ENCODE results near the gene ISG15. TPM values are rescaled to one million over a fixed set of nuclear protein-coding genes. Genes with fewer than 3 reads are reported as not detected.

ISG15 gene
- total and polyA plus RNA-seq, 9 of the 15 experiments (the other 6 are each of a cell fraction or from before 2014, with no cell fraction given): 0.40 to 58.3 (median 12.2) TPM

DNA sequence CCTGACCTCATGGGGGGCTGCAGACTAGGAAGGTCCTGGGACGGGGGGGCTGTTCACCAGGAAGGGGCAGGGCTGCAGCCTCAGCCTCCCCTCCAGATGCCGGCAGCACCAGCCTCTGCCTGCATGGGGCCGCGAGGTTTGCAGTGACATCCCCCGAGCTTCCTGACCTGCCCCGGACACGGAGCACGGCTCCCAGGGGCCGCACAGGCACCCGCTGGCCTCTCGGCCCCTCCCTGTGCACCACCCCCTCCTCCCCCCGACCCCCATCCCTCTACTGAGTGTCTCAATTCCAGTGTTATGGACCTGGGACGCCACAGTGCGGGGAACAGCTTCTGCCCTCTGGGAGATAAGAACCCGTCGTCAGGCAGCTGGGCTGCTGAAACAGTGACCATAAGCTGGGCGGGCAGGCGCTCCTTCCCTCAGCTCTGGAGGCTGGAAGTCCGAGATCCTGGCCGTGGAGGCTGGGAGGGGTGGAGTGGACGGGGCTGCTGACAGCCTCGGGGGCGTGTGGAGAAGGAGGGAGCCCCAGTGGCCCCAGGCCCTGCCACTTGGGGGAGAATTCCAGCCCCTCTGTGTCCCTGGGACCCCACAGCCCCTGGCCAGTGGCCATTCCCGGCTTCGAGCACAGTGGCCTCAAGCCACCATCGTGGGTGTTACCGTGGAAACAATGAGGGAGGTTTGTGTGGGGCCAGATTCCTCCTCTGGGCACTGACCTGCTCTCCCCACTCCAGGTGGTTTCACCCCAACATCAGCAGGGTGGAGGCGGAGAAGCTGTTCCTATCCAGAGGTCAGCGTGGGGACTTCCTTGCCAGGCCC, 49.3 kb downstream of the ISG15 start:
- H3K4me2 ChIP-seq (ENCODE audit: insufficient read depth, low read length): peak overlapping the region; percentile 70
- intact Hi-C loops (cut with micrococcal nuclease) (loop anchor here (1.0 to 5.0 kb wide), 5 partner anchors 29 to 140 kb away; partner anchors contain the start of genes AGRN, HES4 and SAMD11), in situ Hi-C loops (cut with MboI) (loop anchor here (10.0 kb wide), 1 partner anchor 78 kb away; the partner anchor contains the start of gene PERM1)
- H3K9ac ChIP-seq (ENCODE audit: insufficient read depth in 1 of 2, low read depth in 2 of 2, low read length in 2 of 2): peak overlapping the region; percentile 27 to 88; a peak in 3 of 4 replicates
- H3K36me3 ChIP-seq (ENCODE audit: control insufficient read depth, insufficient read depth, low read length): no peaks in the 10 kb centered on the region
- no peaks in the 10 kb centered on the region for H3K9me3 ChIP-seq (replicated peaks; ENCODE audit: control insufficient read depth, insufficient read depth, low read depth, low read length)
- H3K4me1 ChIP-seq (replicated peaks in 1 of 2; ENCODE audit: control insufficient read depth in 2 of 2, insufficient read depth in 2 of 2, low read length in 2 of 2): peaks cover 58 to 87% of the 10 kb centered on the region in 2 experiments
- peak overlapping the region; percentile 57 for H2AFZ ChIP-seq (ENCODE audit: low read depth, low read length)
- DNase-seq (ENCODE audit: extremely low read depth in 1 of 4, low spot score in 3 of 4) (peak; percentile 57 to 80 (median 67)), FAIRE-seq (peak; percentile 72), ATAC-seq (peak; percentile 5; the same call in 1 of the 3 replicates)
- no peaks in the 10 kb centered on the region for H3K79me2 ChIP-seq (ENCODE audit: control insufficient read depth, insufficient read depth, low read length)
- H3K27ac ChIP-seq (ENCODE audit: extremely low read depth, low read depth, low read length): no peak overlapping the region
- peak overlapping the region; percentile 29; the same call in 1 of the 2 replicates for H3K4me3 ChIP-seq
- no TSS peak for BruUV-seq (replicated peaks)
- ChIA-PET POLR2A (interaction anchor here (0.7 to 1.1 kb wide), 5 partner anchors 10 to 86 kb away, joined by 3 to 4 read pairs (median 3); partner anchors contain the start of gene ISG15), CTCF (ENCODE audit: low intra/inter-chr PET ratio) (interaction anchor here (0.5 to 3.0 kb wide), 3 partner anchors 79 to 169 kb away, joined by 3 to 27 read pairs (median 4); partner anchors contain the start of genes B3GALT6 and SDF4)
- H3K9me1 ChIP-seq (ENCODE audit: control insufficient read depth, insufficient read depth, low read length): no peaks in the 10 kb centered on the region
- no peaks in the 10 kb centered on the region for H3K27me3 ChIP-seq (ENCODE audit: control insufficient read depth in 2 of 2, insufficient read depth in 2 of 2, low read length in 2 of 2)
- WGBS (ENCODE audit: insufficient coverage, low coverage, missing lambda C conversion rate): 17% methylated on average over 23 of the region's 29 CpGs
- H4K20me1 ChIP-seq (replicated peaks; ENCODE audit: control insufficient read depth, insufficient read depth, low read length): no peaks in the 10 kb centered on the region; the same call in 1 of the 2 replicates
- TF ChIP-seq SMAD2 (IDR thresholded peaks at IDR 0.05; ENCODE audit: low read depth, low read length) (no peak), SRSF1 (IDR thresholded peaks at IDR 0.05; ENCODE audit: low read depth, low read length) (no peak), IRF2 (CRISPR knock-in tag; IDR thresholded peaks at IDR 0.05) (no peak), CBX8 (IDR thresholded peaks at IDR 0.05; ENCODE audit: borderline replicate concordance, extremely low read depth, low read depth, low read length, poor library complexity, severe bottlenecking) (no peak), RBBP5 (IDR thresholded peaks at IDR 0.05; ENCODE audit: borderline replicate concordance, insufficient read depth, low read length, poor library complexity, severe bottlenecking) (peak; percentile 35), ARID1B (IDR thresholded peaks at IDR 0.05) (0 out of 2 replicates have a peak, but pooled peaks have one; percentile 30), ZFP36 (IDR thresholded peaks at IDR 0.05; ENCODE audit: low read depth, low read length, partially characterized antibody) (peak; percentile 19), L3MBTL2 (IDR thresholded peaks at IDR 0.05) (0 out of 2 replicates have a peak, but pooled peaks have one; percentile 21), NR1H2 (CRISPR knock-in tag; IDR thresholded peaks at IDR 0.05) (no peak), MAZ (CRISPR knock-in tag; conservative IDR thresholded peaks at IDR 0.05 in 1 of 2, IDR thresholded peaks at IDR 0.05 in 1 of 2) (peak in 1 of 2 experiments; percentile 16; a peak in 1 of 4 replicates), DACH1 (IDR thresholded peaks at IDR 0.05; ENCODE audit: partially characterized antibody) (no peak), NEUROD1 (IDR thresholded peaks at IDR 0.05; ENCODE audit: borderline replicate concordance, low read depth, low read length, partially characterized antibody) (no peak)
- TF ChIP-seq, protein P1, sequence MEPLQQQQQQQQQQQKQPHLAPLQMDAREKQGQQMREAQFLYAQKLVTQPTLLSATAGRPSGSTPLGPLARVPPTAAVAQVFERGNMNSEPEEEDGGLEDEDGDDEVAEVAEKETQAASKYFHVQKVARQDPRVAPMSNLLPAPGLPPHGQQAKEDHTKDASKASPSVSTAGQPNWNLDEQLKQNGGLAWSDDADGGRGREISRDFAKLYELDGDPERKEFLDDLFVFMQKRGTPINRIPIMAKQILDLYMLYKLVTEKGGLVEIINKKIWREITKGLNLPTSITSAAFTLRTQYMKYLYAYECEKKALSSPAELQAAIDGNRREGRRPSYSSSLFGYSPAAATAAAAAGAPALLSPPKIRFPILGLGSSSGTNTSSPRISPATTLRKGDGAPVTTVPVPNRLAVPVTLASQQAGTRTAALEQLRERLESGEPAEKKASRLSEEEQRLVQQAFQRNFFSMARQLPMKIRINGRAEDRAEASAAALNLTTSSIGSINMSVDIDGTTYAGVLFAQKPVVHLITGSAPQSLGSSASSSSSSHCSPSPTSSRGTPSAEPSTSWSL (CRISPR knock-in tag; IDR thresholded peaks at IDR 0.05; ENCODE audit: borderline replicate concordance): 0 out of 2 replicates have a peak, but pooled peaks have one; percentile 33
- TF ChIP-seq, protein P2, sequence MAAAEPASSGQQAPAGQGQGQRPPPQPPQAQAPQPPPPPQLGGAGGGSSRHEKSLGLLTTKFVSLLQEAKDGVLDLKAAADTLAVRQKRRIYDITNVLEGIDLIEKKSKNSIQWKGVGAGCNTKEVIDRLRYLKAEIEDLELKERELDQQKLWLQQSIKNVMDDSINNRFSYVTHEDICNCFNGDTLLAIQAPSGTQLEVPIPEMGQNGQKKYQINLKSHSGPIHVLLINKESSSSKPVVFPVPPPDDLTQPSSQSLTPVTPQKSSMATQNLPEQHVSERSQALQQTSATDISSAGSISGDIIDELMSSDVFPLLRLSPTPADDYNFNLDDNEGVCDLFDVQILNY (CRISPR knock-in tag; IDR thresholded peaks at IDR 0.05): no peak
- TF ChIP-seq, protein P3, sequence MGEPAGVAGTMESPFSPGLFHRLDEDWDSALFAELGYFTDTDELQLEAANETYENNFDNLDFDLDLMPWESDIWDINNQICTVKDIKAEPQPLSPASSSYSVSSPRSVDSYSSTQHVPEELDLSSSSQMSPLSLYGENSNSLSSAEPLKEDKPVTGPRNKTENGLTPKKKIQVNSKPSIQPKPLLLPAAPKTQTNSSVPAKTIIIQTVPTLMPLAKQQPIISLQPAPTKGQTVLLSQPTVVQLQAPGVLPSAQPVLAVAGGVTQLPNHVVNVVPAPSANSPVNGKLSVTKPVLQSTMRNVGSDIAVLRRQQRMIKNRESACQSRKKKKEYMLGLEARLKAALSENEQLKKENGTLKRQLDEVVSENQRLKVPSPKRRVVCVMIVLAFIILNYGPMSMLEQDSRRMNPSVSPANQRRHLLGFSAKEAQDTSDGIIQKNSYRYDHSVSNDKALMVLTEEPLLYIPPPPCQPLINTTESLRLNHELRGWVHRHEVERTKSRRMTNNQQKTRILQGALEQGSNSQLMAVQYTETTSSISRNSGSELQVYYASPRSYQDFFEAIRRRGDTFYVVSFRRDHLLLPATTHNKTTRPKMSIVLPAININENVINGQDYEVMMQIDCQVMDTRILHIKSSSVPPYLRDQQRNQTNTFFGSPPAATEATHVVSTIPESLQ (CRISPR knock-in tag; IDR thresholded peaks at IDR 0.05): no peak
